Measurements from ENCODE around the gene PRICKLE2.
"Not testable (repeated sequence)": the region's sequence is repeated elsewhere in the genome, so short reads cannot be mapped to it uniquely, and the experiment has no call there.

The PRICKLE2 gene

DNA sequence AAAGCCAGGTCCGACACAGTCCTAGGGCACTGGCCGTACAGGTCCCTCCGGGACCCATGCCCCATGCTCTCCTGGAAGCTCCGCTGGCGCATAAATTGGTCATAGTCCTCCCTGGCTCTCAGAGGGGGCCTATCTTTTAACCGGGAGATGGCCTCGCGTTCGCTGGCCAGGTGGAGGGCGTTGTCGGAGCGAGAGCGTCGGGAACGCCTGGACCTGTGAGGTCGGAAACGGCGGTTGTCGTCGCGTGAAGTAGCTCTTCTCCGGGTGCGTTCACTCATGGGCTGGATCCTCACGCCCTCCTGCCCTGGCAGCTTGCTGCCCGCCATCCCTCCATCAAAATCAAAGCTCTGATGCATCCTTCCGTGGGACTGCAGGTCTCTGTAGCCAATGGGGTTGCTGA is 126.0 kb downstream of the PRICKLE2 start:
- DNase-seq, result no peak

DNA sequence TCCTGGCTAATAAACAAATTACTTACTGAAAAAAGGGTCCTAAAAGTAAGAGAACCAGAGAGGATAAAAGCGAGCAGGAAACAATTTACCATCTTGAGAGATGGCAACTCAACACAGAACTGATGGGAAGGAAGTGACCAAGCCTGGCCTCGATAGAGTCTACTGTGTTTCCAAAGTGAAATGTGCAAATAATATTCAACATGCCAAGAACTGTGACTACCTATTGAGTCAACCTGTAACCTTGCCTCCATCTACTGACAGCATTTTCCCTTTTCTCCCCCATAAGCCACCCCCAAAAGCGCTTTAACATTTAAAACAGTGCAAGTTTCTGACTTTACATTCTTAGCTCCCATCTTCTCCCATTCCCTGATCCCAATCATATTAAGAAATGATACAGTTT is 126.6 kb downstream of the PRICKLE2 start:
- no peak for DNase-seq

DNA sequence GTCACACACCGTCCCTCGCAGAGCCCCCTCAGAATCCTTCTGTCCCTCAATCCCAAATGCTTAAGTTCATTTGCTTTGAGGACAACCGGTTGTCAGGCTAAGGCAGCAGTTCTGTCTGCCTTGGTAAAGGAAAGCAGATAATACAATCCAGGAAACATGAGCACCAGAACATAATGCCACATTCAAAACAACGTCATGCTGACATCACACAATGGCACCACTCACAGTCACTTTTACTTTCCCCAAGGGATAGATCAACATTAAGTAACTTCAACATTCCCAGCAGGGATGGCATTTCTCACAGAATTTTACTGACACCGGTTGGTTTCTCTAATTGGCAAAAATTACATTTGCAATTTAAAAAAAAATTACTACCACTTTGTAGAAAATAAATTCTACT is 127.3 kb downstream of the PRICKLE2 start:
- DNase-seq, result no peak

DNA sequence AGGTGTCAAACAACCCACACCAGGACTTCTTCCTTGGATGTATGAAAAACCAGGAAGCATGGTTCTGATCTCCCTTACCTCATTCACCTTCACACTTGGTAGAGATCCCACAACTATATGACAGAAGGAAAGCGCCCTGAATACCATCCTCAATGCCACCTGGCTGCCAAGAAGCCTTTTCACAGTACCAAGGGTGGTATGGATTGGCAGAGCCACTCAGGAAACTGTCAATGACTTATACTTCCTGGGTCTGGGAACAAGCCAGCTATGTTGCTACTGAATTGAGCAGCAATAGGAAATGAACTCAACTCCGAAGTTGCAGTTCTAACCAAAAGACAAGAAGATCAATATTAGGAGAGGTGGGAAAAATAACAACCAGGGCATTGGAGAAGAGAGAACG is 129.5 kb downstream of the PRICKLE2 start:
- DNase-seq, result no peak

DNA sequence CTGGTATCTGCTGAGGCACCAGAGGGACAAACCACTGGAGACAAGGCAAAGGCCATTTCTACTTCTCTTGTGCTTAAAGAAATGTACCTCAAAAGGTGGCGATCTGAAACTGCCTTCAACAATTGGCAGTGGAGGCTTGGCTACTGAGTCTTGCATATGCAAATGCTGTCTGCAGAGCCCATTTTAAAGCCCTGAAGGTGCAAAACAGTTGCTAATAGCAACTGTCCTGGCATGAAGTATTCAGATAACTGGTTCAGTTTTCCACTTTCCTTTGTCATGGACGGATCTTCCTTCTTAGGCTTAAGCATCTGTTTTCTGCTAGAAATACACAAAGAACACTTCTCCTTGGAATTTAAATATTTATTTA is 130.6 kb downstream of the PRICKLE2 start:
- no peak for DNase-seq

DNA sequence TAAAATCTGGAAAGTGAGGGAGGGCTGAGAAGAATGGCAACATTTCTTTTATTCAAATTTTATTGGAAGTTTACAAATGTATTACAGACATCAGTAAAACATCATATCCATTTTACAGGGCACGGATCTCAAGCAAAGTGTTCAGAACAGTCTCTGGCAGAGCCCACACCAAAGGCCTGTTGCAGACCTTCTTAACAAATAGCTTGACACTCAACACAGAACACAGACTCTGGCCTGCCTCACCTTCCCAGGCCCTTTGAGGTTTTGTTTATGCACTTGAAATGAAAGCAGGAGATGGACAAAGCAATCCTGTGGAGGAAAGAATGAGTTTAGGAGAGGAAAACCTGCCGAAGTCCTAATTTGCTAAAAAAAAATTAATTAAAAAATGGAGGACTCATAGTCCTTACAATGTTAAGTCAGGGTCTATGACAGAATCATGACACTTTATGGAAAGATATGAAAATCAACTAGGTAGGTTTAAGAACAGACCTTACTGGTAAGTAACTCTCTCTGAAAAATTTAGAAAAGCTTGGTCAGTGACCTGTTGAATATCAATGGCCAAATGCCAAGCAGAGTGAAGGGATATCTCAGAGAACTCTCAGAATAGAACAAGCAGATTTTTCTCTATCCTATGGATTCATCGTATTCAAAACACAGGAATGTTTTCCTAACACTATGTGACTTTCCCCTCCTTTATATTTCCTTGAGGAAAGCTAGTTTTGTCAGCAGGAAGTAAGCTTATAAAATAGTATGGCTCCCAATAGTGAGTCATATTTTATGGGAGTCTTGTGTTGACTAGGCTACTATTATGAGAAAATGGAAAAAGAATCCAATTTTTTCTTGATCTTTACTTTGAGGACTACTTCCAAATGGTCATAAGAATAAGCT is 131.2 kb downstream of the PRICKLE2 start:
- no peak for DNase-seq

DNA sequence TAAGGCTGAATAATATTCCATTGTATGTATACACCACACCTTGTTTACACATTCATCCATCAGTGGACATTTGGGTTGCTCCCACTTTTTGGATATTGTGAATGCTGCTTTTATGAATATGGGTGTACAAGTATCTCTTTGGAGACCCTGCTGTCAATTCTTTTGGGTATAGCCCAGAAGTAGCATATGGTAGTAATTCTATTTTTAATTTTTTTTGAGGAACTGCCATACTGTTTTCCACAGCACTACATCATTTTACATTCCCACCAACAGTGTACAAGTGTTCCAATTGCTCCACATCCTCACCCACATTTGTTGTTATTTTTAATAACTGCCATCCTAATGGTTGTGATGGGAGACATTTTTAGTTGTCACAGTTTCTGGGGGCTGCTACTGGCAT is 132.1 kb downstream of the PRICKLE2 start:
- DNase-seq, result no peak

DNA sequence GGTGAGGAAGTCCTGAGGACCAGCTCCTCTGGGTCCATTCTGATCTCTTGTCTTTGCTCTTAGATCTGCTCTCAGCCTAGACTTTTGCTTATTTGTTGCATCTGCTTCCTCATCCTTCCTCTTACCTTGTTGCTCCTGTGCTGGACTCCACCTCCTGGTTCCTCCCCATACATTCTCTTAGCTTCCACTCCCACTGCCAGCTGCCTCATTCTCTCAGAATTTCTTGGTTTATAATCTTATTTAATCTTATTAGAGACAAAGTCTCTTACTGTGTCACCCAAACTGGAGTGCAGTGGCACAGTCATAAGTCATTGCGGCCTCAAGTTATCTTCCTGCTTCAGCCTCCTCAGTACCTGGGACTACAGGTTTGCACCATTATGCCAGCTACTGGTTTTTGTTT is 133.8 kb downstream of the PRICKLE2 start:
- DNase-seq, result no peak

DNA sequence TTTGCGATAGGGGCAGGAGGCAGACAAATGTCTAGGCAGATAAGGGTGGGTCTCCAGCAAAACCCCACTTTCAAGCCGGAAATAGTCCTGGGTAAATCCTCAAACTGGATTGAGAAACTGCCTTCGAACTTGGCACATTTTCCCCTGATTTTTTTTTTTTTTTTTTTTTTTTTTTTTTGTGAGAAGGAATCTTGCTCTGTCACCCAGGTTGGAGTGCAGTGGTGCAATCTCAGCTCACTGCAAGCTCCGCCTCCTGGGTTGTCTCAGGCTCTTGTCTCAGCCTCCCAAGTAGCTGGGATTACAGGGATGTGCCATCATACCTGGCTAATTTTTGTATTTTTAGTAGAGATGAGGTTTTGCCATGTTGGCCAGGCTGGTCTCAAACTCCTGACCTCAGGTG is 135.9 kb downstream of the PRICKLE2 start:
- not testable (repeated sequence) for DNase-seq

DNA sequence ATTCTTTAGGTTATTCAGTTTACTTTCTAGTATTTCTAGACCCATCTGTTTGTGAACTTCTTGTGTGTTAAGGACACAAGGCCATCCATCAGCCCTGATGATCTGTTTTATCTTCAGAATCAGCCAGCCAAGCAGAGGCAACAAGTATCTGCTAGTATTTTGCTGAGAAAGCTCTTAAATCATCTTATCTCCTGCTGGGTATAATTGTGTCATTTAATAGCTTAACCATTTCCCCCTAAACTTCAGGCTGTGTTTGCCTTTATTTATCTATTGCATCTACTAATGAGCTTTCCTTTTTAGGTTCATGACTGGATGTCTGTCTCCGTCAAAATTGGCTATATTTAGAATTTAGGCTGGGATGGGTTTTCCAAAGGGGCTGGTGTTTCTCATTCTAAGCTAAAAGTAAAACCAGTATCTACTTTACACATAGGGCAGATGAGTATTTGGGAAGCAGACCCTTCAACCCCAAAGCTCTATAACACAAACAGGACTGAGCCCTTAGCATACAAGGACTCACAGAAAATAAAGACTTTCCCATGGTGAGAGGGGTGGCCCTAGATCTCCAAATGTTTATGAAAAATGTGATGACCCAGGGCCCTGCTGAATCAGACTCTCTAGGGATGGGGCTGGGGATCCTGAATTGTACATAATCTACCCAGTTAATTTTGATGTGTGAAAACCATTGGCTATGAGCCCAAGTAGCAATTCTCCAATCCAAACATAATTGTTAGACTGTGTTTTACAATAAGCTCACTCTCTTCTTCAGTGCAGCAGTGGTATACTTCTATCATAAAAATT is 136.7 kb downstream of the PRICKLE2 start:
- no peak for DNase-seq

DNA sequence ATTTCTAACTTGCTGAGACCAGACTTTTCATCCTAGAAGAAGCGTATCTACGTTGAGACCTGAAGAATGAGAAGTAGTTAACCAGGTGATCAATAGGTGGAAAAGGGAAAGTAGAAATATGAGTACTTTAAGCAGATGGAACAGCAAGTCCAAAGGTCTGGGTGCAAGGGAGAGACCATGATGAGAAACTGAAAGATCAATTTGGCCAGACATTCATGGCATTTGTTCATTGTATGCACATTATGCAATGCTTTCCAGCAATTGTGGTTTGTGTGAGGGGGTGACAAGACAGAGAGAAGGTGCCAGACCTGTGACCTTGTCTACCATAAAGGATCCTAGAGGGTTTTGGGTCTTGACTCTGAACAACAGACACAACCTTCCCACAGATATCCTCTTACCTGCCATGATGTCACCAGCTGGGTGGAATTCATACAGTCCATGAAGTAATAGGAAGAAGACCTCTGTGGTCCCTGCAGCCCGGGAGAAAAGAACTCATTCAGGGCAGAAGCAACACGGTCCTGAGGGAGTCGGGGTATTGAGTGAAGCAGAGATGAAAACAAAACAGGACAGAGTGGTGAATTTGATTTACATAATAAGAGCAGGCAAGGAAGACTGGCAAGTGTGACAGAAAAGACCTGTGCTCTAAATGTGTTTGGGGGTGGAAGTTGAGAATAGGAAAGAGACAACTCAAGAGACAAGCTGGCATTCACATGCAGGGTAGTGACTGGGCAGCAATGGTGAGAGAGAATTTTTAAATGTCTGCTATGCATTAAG is 138.6 kb downstream of the PRICKLE2 start:
- DNase-seq, result no peak

DNA sequence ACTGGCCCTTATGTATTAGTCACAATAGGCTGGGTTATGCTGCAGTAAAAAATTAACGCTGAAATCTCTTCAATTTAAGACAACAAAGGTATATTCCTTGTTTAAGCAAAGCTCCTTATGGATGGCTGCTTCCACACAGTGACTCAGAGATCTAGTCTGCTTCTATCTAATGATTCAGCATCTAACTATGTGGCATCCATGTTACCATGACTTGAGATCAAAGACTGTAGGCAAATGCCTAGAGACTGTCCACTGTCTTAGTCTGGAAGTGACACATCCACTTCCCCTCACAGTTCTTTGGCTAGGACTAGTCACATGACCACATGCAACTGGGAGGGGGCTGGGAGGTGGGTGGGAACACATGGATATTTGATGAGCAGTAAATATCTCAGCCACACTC is 140.6 kb downstream of the PRICKLE2 start:
- no peak for DNase-seq

DNA sequence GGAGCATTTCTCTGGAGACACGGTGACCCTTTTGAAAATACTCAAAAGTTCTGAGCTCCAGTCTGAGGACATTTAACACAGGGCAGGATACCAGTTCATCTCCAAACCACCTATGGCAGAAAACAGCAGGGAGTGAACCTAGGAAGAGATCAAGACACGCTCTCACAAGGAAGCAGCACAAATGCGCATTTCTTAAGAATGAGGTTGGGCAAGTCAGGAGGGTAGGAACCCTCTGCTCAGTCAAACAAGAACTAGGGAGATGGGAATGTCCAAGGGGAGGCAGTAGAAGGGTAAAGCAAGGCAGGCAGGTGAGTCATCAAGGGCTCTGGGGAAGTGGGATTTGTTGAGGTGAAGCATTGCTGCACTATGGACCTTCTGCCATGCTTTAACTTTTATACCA is 141.7 kb downstream of the PRICKLE2 start:
- DNase-seq, result no peak

DNA sequence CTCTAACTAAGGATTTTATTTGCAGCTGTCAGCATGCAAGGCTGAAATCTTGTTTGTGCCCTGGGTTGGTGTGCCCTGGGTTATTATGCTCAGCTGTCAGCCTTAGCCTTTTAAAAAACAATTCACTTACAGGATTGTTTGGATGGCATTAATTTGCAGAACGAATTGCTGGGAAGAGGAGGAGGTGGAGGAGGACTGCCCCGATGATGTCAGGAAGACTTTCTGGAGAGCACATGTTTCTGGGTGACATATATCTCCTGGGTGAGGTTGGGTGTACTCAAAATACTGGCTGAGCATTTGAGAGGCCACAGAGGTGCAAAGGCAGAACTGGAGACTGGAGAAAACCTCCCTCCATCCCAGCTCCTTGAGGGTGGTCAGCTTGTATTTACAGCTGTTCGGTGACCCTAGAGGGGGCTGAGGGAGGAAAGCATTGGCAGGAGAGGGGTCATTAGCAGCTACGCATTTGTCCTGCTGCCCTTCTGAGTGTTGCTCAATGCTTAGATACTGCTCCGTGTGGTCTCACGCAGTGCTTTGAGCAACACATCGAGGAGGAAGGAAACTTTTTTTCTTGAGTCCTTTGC is 142.2 kb downstream of the PRICKLE2 start:
- DNase-seq, result peak; percentile 32

DNA sequence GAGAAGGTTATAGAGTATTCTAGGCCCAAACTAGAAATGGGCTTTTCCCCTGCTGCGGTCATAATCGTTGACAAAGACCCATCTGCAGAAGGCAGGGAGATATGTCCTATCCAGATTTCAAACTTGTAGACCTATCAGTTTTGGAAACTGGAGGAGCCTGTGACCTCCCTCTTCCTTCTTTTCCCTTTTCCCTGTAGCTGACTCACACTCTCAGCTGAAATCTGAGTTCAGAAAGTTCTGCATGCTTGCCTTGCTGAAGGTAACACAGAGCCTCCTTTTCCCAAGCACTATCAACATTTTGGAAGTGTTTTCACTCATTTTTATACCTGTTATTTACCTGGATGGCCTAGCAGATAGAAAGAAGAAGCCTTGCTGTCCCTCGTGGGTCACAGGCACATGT is 142.9 kb downstream of the PRICKLE2 start:
- no peak for DNase-seq

DNA sequence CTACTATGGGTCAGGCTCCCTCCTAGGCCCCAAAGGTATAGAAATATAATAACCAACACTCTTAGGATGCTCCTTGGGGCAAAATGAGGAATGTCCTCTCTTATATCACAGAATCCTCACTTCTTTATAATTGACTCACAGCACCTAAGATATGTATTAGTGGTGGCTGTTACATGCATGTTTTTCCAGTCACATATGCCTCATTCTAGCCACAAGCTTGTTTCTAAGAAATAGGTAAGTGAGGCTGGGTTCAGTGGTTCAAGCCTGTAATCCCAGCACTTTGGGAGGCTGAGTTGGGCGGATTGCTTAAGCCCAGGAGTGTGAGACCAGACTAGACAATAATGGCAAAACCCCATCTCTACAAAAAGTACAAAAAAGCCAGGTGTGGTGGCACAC is 144.0 kb downstream of the PRICKLE2 start:
- DNase-seq, result no peak

DNA sequence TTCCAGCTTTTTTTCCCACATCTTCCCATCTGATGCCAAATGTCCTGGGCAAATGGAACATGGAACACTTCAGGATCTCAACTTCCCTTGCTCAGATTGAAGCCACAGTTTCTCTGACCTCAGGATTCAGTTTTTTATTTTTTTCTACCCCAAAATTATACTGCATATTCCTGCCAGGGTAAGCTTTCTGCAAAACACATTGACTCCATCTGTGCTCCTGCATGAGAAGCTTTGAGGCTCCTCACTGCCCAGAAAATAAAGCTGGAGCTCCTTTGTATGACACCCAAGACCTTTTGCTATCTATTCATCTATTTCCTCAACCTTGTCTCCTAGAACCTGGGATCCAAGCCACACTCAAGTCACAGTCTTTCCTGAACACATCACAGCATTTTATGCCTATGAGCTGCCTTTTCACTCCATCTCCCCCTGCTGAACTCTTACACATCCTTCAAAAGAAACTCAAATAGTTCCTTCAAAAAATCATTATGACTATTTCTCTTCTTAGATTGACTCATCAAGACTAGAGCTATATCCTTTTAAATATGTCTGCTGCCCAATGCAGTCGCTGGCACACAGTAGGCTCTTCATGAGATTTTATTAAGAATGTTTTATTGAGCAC is 144.5 kb downstream of the PRICKLE2 start:
- no peak for DNase-seq

DNA sequence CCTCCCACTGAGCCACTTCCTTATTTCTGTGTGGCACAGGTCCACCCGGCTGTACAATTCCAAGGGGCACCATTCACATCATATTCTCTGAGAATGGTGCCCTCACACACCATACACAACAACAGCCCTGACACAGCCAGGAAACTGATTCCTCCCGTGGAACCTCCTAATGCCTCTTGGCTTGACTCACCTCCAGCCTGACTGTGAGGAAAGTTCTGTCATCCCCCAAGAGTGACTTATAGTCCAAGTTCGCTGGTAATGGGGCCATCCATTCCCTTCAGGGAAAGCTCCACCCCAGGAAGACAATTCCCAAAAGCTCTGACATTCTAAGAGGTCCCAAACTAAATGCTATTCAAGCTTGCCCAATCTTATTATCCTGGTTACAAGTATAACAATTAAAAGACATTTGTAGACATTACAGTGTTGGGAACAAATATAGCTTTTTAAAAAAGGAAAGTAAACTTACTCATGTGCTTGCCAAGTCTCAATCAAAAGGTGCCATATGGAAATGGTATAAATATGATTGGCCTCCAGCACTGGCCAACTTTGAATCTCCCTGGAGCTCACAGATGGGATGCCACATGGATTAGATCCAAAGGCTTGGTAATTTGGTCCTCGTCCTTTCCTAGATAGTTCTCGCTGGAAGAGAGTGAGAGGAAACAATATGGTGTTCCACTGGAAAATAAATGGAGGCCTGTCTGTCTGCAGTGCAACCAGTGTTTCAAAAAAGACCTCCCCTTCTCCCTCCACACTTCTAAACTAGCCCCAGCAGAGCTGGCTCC is 145.7 kb downstream of the PRICKLE2 start:
- no peak for DNase-seq

DNA sequence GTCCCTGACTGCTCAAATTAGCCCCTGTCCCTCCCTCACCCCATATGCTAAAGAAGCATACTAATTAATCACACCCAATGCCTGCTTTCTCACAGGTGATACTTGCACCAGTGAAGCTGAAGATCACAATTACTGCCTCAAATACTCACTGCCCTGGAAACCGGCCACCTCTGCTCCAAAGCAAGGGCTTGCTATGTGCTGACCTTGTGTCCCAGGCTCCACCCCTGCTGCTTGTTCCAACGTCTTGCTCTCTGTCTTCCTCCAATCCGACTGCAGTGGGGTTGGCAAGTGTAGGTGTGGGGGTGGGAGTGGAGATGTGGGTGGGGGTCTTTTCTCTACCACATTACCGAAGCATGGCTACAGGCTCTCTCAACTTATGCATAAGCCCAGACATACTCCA is 146.3 kb downstream of the PRICKLE2 start:
- DNase-seq, result no peak

DNA sequence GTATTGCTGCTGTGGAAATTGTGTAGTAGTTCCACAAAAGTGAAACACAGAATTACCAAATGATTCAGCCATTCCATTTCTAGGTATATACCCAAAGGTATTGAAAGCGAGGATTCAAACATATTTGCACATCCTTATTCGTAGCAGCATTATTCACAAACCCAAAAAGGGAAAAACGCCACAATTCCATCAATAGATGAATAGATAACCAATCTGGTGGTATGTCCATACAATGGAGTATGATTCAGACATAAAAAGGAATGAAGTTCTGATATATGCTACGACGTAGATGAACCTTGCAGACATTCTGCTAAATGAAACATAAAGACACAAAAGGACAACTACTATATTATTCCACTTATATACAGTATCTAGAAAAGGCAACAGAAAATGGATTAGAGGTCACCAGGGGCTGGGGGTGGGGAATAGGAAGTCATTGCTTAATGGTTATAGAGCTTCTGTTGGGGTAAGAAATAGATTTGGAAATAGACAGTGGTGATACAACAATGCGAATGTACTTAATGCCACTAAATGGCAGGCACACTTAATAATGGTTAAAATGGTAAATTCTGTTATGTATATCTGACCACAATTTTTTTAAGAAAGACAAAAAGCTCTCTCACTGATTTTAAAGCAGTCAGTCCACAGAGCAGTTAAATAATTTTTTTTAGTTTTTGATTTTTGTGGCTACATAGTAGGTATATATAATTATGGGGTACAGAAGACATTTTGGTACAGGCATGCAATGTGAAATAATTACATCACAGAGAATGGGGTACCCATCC is 150.2 kb downstream of the PRICKLE2 start:
- DNase-seq, result no peak

DNA sequence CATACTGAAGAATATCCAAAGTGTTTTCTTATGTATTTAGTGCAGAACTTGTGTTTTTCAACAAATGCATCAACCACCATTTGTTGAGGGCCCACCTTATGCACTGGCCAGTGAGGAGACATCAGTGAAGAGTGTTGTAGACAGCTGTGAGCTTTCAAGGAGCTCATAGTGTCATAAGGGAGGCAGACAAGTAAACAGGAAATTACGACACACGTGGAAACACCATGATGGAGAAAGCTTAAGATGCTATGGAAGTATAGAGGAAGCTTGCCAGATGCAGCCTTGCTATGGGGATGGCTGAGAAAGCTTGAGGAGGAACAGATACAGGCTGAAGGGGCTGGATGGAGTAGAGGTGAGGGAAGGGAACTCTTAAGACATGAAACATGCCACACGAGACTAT is 151.2 kb downstream of the PRICKLE2 start:
- DNase-seq, result no peak

Data from right kidney (tissue), 1 donor.